Embryonic facial prominence (tissue), 1 donor: ENCODE data around the gene SERTAD1.
"Not testable (repeated sequence)": the region's sequence is repeated elsewhere in the genome, so short reads cannot be mapped to it uniquely, and the experiment has no call there.

ENCODE experiments used
- DNase-seq: peaks from one replicate; pipeline ENCODE4 v3.0.0-alpha.2; 2016; ENCODE audit errors: extremely low spot score

Gene SERTAD1

DNA sequence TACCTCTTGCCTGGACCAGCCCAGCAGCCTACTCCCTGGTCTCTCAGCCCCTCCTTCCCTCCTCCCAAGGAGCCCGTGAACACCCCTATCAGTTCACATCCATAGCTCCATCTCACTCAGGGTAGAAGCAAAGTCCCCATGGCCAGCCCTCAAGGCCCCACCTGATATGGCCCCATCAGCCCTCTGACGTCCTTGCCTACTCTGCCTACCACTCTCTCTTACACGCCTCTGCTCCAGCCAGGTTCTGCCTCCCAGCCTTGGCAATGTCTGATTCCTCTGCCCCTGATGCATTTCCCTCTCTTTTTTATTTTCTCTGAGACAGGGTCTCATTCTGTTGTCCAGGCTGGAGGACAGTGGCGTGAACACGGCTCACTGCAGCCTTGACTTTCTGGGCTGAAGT, 26.2 kb upstream of the SERTAD1 start:
- DNase-seq: no peak

DNA sequence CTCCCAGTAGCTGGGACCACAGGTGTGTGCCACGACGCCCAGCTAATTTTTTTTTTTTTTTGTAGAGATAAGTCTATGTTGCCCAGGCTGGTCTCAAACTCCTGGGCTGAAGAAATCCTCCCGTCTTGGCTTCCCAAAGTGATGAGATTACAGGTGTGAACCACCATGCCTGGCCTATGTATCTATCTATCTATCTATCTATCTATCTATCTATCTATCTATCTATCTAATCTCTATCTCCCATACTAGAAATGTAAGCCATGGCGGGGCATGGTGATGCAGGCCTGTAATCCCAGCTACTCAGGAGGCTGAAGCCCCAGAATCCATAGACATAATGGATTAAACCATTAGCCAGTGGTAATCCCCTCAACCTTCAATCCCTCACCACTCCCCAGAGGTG, 24.9 kb upstream of the SERTAD1 start:
- no peak for DNase-seq

DNA sequence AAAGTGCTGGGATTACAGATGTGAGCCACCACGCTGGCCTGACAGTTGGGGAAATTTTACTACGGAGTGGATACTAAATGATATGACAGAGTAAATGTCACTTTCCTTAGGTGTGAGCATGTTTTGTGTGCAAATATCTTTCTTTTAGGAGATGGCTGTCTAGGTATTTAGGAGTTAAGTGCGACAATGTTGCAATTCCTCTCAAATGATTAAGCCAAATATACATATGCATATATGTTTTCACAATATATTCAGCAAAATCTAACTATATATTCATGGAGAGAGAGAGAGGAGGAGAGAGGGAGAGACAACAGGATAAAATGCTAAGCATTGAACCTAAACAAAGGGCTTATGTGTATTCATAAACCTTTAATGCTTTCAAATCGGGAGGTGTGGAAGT, 23.7 kb upstream of the SERTAD1 start:
- DNase-seq: no peak

DNA sequence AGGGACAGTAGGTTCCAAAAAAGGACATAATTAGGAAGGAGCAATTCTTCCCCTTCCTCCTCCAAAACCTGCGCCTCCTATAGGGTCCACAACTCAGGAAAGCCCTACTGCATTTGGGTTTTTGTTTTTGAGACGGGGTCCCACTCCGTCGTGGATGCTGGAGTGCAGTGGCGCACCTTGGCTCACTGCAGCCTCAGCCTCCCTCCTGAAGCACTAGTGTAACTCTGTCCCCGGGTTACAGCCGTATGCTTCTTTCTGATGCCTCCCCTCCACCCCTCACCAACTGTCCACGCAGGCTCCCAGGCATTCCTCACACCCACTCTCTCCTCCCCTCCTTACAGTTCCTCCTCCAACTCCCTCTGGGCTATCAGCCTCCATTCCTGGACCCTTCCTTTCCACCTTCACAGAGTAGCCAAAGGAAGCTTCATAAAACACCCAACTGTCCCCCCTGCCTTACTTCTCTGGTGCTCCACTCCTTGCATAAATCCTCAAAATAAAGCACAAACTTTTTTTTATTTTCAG, 20.5 kb upstream of the SERTAD1 start:
- DNase-seq: no peak

DNA sequence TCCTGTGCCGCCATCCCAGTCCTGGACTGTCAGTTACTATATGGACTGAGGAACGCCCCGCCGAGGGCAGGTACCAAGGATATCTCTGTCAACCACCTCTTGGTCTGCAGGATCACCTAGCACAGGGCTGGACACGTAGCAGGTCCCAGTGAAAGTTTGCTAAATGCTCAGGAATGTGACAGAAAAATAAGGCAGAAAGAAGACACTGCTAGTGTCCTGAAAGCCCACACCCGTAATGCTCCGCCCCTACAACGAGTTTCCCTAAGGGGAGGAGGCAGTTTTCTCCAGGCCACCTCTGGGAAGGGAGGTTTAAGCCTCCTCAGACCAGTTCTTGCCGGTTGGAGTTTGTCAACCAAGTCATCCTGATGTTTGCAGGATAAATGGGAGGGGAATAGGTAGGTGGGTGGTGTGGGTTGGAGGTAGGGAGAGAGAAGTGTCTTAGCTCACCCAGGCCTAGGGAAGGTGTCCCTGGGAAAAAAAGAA, 20.0 kb upstream of the SERTAD1 start:
- no peak for DNase-seq

DNA sequence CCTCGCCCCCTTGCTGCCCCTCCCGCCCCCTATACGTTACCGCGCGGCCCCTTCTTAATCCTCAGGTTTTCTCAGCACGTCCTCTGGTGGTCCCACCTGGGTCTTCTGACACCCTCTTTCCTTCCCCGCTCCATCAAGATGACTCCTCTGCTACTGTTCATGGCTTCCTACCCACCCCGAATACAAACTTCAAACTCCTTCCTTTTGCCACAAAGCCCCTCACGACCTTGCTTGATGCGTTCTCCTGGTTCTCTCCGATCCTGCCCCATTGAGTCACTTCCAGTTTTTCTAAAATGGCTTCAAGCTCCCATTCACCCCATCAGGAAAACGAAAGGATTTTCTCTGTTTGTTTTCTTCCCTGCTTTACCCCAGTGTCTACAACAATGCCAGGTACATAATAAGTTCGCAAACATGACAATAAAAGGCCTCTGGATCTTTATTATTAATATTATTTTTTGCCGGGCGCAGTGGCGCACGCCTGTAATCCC, 19.1 kb upstream of the SERTAD1 start:
- DNase-seq: no peak

DNA sequence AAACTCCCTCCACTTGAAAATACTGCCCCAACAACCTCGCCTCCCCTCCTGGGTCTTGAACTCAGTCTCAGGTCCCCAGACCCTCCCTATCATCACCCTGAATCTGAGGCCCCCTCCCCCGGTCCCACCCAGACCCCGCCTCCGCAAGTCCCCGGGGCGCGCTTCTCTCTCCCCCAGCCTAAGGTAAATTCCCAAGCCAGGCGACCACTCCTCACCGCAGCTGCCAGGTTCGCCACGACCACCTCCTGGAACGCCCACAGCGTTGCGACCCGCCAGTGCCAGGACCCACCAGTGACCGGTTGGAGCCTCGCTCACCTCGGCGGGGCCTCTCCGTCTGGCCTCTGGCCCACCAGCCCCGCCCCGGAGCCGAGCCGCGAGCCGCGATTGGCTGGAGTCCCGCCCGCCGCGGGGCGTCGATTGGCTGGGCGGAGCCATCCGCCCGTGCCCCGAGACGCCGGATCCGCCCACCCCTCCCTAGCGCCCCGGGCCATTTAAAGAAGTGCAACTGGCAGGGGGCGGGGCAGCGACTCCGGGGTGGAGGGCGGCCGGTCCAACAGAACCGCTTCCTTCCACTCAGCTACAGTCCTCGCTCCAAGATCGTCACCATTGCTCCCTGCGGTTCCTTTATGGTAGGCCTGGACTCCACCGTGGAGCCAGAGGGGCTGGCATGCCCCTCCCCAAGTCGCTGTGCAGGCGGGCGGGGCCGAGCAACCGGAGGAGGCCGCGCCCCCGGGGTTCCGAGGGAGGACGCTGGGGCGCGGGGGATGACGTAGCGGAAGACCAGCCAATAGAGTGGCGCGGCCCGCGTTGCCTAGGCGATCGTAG, 18.4 kb upstream of the SERTAD1 start, which contains the start of gene SERTAD3:
SERTAD3 (minus strand) TSS at position 336 of the 825 bp plus-strand sequence. CDS start 2,255 bp downstream, outside the sequence.
- DNase-seq: peak; percentile 95

DNA sequence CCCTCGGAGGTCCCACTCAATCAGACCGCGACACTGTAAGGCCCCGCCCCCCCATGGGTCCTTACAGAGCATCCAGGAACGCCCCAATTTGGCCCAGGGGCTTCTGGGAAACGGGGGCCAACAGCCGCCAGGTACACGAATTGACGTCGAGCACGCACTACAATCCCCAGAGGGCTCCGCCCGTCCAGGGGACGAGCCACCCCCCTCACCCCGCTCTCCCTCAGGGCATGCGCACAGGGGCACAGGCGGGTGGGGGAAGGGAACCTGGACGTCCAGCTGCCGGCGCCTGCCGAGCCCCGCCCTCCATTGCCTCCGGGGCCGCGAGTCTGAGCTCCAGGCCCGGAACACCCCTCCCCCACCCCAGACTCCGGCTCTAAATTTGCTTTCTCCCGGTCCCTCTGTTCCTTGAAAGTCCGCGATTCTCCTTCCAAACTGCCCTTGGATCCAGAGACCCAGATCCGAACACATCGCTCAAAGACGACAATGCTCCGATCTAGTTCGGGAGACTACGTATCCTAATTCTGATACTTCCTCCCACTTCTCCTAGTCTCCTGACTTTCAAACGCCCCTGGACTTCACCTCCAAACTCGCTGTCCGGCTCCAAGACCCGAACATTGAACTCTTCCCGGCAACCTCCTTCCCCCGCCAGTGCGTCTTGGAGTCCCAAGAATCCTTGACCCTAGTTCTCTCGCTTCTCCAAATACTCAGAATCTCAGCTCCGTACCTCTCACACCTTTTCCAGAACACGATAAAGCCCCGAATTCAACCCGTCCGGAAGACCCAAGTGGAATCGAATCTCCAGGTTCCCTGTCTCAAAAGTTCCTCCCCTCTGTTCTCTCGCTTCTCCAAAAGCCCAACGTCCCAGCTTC, 17.6 kb upstream of the SERTAD1 start:
- peak; percentile 98 for DNase-seq

DNA sequence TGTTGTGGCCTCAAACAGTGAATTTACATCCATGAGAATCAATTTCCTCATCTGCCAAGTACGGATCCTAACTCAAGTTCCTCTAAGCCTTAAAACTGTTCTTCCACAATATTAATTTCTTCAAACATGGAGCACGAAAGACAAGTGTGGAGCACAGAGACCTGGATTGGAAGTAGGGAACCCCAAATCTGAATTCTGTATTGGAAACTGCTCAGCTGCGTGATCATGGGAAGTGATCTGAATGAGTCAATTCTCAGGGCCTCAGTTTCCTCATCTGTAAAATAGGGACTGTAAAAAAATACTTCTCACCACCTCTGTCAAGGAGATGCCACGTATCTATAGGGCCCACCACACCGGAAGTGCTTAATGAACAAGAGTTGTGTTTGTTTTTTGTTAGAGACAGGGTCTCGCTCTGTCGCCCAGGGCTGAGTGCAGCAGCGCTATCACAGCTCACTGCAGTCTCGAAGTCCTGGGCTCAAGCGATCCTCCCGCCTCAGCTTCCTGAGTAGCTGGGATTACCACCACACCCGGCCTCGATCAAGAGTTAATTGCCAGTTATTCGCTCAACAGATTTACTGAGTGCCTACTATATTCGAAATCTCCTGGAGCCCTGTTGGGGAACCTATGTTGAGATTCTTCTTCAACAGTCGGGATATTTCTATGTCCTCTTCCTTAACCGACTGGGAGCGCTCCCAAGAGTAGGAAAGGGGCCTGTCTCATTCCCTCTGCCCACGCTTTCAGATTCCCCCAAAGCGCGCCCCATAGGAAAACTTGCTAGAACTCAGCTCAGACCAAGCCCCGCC, 16.7 kb upstream of the SERTAD1 start:
- no peak for DNase-seq

DNA sequence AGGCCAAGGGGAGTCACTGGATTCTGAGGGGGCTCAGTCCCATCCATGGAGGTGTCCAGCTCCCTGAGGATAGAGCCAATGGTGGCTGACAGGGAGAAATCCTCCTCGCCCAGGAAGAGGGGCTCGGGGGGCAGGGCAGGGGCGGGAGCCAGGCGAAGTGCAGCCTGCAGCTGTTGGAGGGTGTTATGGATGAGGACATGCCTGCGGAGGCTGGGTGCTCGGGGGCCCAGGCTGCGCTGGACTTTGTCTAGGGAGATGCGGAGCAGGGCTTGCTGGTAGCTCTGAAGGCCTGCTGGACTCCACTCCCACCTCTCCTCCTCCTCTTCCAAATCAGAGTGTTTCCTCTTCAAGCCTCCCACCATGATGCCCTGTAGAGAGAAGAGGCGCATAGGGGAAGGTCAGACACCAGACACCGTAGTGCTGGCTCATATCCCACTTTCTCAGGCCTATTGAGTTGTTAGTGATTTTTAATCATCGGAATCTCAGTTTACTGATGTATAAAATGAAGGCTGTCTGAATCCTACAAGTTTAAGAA, 16.0 kb upstream of the SERTAD1 start:
- DNase-seq: no peak

DNA sequence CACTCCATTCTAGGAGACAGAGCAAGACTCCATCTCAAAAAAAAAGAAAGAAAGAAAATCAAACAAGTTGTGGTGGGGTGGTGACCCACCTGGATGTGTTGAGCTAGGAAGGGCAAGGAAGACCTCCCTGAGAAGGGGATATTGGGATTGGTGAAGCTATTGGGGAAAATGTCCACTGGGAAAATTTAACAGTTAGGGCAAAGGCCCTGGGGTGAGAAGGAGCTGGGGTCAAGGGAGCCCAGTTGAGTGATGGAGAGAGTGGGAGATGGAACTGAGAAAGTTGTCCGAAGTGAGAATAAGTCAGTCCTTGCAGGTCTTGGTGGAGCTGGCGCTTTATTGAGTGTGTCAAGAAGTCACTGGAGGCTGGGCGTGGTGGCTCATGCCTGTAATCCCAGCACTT, 12.5 kb upstream of the SERTAD1 start:
- no peak for DNase-seq

DNA sequence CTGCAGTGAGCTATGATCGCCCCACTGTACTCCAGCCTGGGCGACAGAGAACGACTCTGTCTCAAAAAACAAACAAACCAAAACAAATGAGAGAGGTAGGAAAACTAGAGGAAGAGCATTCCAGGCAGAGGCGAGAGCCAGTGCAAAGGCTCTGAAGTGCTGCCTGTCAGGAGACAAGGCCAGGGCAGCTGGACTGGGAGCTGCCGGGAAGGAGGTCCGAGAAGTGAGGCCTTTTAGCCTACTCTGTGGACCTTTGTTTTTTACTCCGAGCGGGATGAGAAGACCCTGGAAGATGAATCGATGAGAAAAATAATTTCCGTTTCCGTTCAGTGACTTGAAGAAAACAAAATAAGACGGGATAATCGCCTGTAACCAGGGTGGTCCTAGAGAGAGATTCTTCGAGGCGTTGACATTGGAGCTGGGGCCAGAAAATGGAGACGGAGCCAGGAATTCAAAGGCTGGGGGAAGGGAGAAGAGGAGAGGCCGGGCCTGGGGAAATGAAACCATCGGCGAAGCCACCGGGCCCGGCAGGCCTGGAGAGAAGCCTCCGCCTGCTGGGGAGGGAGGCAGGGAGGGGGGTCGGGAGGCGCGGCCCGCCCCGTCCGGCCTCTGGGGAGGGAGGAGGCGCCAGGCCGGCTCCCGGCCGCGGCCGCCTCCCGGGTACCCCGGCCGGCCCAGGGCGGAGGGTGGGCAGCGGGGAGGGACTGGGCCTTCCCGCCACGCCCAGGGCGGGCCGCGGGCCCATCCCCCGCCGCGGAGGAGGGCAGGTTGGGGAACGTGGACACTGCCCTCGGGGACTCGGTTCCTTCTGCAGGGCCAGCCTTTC, 7.8 kb upstream of the SERTAD1 start:
- peak; percentile 88 for DNase-seq

DNA sequence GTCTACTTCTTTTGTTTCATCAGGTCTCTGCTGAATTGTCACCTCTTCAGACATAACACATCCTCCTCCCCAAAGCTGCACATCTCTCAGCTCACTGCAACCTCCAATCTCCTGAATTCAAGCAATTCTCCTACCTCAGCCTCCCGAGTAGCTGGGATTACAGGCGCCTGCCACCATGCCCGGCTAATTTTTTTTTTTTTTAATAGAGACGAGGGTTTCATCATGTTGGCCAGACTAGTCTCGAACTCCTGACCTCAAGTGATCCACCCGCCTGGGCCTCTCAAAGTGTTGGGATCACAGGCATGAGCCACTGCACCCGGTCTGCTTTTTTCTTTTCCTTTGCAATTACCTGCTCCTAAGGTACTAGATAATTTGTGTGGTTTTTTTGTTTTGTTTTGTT, 7.0 kb upstream of the SERTAD1 start:
- not testable (repeated sequence) for DNase-seq

DNA sequence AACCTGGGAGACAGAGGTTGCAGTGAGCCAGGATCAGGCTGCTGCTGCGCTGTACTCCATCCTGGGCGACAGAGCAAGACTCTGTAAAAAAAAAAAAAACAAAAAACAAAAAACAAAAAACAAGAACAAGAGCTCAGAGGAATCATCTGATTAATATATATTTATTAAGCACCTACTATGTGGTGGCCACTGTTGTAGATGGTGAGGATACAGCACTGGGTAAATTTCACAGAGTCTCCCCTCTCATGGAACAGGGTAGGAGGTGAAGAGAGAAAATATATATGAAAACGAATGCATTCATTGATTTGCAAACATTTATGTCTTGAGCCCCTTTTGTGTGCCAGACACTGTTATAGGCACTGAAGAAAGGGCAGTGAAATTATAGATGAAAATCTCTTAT, 5.9 kb upstream of the SERTAD1 start:
- no peak for DNase-seq

DNA sequence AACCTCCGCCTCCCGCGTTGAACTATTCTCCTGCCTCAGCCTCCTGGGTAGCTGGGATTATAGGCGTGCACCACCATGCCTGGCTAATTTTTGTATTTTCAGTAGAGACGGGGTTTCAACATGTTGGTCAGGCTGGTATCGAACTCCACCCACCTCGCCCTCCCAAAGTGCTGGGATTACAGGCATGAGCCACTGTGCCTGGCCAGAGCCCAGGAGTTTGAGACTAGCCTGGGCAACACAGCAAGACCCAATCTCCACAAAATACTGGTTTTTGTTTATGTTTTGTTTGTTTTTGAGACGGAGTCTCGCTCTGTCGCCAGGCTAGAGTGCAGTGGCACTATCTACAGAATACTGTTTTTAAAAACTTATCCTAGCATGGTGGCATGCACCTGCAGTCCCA, 4.5 kb upstream of the SERTAD1 start:
- not testable (repeated sequence) for DNase-seq

DNA sequence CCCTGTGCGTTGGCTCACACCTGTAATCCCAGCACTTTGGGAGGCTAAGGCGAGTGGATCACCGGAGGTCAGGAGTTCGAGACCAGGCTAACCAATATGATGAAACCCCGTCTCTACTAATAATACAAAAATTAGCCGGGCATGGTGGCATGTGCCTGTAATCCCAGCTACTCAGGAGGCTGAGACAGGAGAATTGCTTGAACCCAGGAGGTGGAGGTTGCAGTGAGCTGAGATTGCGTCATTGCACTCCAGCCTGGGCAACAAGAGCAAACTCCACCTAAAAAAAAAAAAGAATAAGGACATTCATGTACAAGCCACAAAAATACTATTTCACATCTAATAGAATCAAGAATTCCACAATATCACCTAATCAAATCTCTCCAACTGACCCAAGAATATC, 2.4 kb upstream of the SERTAD1 start:
- DNase-seq: not testable (repeated sequence)

DNA sequence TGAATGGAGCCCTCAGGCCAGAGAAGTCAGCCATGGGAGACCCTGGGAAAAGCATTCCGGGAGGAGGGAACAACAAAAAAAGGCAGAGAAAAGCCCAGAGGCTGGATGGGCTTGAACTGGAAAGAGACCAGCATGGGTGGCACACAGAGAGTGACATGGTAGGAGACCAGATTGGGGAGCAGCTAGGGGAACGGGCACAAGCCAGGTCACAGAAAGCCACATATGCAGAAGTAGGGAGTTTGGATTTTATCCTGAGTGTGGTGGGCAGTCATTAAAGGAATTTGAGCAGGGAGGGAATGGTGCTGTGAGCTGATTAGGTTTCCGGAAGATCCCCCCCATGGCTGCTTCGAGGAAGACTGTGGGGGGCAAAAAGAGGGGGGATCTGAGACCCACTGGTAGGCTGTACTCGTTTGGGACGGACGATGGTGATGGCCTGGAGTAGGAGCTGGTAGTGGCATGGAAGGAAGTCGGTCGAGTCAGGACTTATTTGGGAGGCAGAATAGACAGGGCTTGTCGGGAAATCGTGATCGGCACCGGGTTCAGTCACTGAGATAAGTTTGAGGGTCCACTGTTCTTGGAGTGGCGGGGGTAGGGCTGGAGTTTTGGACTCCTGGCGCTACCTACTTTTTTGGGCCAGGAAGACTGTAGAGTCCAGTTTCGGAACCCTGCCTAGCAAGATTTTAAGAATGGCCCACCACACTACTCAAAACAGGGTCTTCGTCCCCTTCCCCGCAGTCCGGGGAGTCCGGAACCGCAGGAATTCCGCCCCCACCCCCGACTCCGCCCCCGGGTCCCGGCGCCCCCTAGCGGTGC, 949 bp downstream of the SERTAD1 start:
- no peak for DNase-seq

DNA sequence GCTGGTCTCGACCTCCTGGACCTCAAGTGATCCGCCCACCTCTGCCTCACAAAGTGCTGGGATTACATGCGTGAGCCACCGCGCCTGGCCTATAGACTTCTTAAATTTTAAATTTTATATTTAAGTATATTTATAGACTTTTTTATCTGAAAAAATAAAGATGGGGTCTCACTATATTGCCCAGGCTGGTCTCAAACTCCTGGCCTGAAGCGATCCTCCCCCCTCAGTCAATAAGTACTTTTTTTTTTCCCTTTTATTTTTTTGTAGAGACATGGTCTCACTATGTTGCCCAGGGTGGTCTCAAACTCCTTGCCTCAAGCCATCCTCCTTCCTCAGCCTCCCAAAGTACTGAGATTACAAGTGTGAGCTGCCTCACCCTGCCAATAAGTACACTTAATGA, 1.9 kb downstream of the SERTAD1 start:
- DNase-seq: no peak
